ENCODE data around the gene GPER1.

GPER1 gene

DNA sequence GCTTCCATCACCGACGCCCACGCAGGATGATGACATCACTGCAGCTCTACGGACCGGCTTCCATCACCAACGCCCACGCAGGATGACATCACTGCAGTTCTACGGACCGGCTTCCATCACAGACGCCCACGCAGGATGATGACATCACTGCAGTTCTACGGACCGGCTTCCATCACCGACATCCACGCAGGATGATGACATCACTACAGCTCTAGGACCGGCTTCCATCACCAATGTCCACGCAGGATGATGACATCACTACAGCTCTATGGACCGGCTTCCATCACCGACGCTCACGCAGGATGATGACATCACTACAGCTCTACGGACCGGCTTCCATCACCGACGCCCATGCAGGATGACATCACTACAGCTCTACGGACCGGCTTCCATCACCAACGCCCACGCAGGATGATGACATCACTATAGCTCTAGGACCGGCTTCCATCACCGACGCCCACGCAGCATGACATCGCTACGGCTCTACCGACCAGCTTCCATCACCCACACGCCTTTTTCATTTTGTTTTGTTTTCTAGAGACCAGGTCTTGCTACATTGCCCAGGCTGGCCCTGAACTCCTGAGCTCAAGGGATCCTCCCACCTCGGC lies 29.5 kb downstream of the GPER1 start:
- no peak for DNase-seq (ENCODE audit: low read depth, low spot score)

- no peak for DNase-seq (ENCODE audit: low read depth, low spot score)
These were observed 31.3 kb downstream of the GPER1 start for GRCh38 chr7:1119201-1119600.

- DNase-seq (ENCODE audit: low read depth, low spot score) = no peak
These were observed 32.9 kb downstream of the GPER1 start for GRCh38 chr7:1120791-1121190.

GRCh38 chr7:1121476-1121875 lies 33.6 kb downstream of the GPER1 start:
- no peak for DNase-seq (ENCODE audit: low read depth, low spot score)

- DNase-seq (ENCODE audit: low read depth, low spot score) = no peak
These were observed 34.2 kb downstream of the GPER1 start for GRCh38 chr7:1121886-1122831.

DNA sequence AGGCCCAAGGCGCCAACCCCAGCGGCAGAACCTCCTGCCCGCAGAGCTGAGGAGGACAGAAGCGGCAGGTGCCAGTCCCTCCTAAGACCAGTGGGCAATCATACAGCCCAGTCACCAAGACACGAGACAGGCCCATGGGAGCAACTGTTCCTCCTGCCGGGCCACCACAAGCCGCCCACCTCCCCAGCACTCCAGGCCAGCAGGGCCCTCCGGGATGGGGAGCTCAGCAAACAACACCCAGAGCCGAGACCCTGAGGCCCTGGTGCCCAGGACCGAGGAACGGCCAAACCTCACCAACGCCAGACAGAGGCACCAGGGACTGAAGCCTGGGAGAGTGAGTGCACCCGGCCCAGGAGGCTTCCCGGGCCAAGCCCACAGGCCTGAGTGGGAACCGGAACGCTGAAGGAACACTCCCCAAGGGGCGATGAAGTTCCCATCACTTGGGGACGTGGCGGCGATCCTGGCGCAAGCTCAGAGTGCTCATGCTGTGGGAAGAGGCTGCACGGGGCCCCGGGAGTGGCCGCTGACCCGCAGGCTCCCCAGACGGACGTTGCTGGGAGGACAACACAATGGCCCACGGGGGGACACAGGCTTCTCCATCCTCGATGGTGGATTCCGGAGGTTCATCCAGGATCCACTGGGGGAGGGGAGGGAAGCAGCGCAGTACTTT lies 35.1 kb downstream of the GPER1 start:
- DNase-seq (ENCODE audit: low read depth, low spot score) = no peak

DNA sequence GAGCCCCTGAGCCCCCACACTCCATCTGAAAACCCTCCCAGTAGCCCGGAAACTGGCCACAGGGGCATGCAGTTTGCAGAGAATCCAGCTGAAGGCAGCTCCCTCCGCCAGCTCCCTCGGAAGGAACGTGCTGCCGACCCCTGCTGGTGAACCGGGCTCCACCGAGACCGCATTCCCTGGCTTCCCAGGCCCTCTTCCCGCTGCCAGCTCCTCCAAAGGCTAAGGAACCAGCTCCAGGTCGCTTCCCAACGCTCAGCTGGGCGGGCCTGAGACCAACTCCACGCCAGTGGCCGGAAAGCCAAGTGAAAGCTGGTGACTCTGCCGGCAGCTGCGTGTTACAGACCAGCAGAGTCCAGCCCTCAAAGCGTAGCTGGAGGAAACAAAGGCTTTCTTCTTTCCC lies 35.8 kb downstream of the GPER1 start:
- DNase-seq (ENCODE audit: low read depth, low spot score) = peak; percentile 57

DNA sequence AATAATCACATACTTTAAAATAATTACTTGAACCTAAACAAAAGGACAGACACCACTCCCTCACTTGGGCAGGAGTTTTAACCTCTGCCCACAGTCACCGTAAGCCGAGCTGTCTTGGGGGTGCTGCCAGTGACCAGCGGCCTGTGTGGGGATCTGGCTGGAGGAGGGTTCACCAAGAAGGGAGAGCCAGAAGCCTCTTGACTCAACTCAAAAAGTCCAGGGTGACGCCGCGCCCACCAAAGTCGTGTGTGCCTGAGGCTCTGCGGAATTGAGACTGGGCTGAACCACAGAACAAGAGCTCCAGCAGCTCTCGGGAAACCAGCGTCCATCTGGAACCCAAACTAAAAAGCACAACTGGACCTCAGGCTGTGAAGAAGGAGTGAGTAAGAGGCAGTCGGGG lies 36.3 kb downstream of the GPER1 start:
- no peak for DNase-seq (ENCODE audit: low read depth, low spot score)

DNA sequence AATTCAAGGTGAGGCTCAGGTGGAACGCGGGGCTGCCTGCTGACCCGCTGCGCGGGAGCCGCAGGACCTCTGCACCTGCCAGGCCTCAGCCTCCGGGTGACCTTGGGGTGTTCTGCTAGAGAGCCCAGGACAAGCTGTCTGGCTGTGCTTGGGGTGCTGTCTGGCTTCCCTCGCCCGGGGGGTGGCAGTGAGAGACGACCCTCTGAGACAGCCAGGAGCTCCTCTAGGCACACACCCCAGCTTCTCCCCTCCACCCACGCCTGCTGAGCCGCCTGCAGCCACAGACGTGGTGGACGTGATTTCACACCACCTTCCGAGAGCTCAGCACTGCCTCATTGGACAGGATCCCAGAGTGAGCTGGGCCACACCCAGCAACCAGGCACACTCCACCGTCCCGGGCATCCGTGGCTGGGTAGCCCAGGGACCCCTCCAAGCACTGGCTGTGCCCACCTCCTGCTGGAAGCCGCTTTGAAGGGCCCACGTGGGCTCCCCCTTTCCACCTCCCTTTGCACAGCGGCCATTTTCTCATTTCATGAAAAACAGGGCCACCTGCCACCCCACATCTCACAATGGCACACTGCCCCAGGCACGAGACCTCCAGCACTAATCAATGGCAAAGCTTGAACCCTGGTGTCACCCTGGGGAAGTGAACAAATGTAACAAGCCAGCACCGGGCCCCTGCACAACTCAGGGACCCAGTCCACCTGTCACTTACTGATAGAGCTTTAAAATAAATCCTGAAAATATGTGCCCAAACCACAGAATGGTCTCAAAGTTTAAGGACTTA lies 37.1 kb downstream of the GPER1 start:
- no peak for DNase-seq (ENCODE audit: low read depth, low spot score)

DNA sequence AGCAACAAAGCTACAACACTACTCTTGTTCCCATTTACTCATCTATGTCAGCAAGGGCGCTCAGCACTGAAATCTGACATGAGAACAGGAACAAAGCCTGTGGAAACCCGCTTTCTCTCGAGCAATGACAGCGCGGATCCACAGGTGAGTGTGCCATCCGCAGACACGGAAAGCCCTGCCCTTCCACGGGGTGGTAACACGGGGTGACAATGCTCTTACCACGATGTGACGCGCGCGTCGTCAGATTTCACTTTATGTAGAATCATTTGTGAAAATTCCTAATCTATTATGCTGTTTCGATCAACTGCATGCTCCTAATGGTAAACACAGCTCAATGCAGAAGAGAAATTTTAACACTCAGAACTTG lies 37.7 kb downstream of the GPER1 start:
- no peak for DNase-seq (ENCODE audit: low read depth, low spot score)

DNA sequence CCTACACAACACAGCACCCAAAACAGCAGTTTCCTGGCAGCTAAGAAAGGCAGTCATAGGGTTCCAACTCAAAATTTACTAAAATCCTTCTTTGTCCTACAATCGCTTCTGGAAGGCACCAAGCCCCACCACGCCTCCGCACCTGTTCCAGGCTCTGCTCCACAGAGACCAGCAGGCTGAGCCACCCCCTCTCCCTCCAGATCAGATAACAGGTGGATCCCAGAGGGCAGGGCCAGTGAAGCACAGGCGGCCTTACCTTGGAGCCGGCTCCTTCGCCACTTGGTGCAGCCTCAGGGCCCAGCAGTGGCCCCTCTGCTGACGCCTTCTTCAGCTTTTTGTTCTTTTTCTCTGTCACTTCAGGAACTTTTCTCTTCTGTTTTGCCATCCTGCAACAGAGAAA lies 39.1 kb downstream of the GPER1 start:
- no peak for DNase-seq (ENCODE audit: low read depth, low spot score)

- DNase-seq (ENCODE audit: low read depth, low spot score) = no peak
These were observed 41.5 kb downstream of the GPER1 start for GRCh38 chr7:1129431-1129830.

GRCh38 chr7:1130021-1130990 lies 42.4 kb downstream of the GPER1 start:
- no peak for DNase-seq (ENCODE audit: low read depth, low spot score)

- no peak for DNase-seq (ENCODE audit: low read depth, low spot score)
These were observed 43.8 kb downstream of the GPER1 start for GRCh38 chr7:1131471-1132265.

DNA sequence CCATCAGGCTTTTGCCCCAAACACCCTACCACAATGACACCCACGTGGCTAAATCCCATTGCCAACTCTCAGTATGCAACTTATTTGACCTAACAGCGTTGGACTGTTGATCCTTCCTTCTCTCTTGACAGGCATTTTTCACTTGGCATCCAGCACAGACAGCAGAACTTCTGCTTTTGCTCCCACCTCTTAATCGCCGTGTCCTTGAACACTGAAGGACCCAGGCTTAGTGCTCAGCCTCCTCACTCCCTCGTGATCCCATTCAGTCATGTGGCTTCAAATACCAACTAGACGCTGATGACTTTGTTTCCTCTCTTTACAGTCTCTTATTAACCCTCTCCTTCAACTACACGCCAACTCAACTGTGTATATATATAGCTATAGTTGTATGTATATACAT lies 47.0 kb downstream of the GPER1 start:
- no peak for DNase-seq (ENCODE audit: low read depth, low spot score)

GRCh38 chr7:1136841-1137516 lies 49.1 kb downstream of the GPER1 start:
- no peak for DNase-seq (ENCODE audit: low read depth, low spot score)

GRCh38 chr7:1137517-1138167 lies 49.7 kb downstream of the GPER1 start:
- DNase-seq (ENCODE audit: low read depth, low spot score) = no peak

GRCh38 chr7:1140476-1141104 lies 52.7 kb downstream of the GPER1 start:
- DNase-seq (ENCODE audit: low read depth, low spot score) = no peak

Data from smooth muscle cell of the brain vasculature (primary cell).